ENCODE measurements around the gene GPR84.

- TF ChIP-seq CTCF (IDR thresholded peaks at IDR 0.05; ENCODE audit: insufficient read depth, low read depth, low read length) = no peak
- no peak for TF ChIP-seq EZH2 (IDR thresholded peaks at IDR 0.05; ENCODE audit: insufficient read depth, low read length)
Observed at GRCh38 chr12:54357506-54358190, 6.6 kb downstream of the GPR84 start.
